ENCODE data around the gene FMO2.

GRCh38 chr1:171177261-171177660 lies 7.8 kb upstream of the FMO2 start:
- TF ChIP-seq ATF2 (IDR thresholded peaks at IDR 0.05; ENCODE audit: low read length): no peak
- TF ChIP-seq CTCF (IDR thresholded peaks at IDR 0.05; ENCODE audit: control extremely low read depth in 1 of 3, insufficient read depth in 1 of 3, low read depth in 1 of 3, low read length in 3 of 3): no peak
- TF ChIP-seq CHD2 (IDR thresholded peaks at IDR 0.05; ENCODE audit: low read length): no peak
- no peak for TF ChIP-seq FOSL1 (IDR thresholded peaks at IDR 0.05; ENCODE audit: insufficient read depth, low read depth, low read length)
- TF ChIP-seq POLR2A (IDR thresholded peaks at IDR 0.05; ENCODE audit: control extremely low read depth in 1 of 2, low read depth in 2 of 2, low read length in 2 of 2): no peak
- TF ChIP-seq POLR2AphosphoS5 (IDR thresholded peaks at IDR 0.05; ENCODE audit: low read depth, low read length): no peak
- TF ChIP-seq EP300 (IDR thresholded peaks at IDR 0.05; ENCODE audit: borderline replicate concordance in 1 of 2, low read depth in 2 of 2, low read length in 2 of 2): no peak
- TF ChIP-seq USF2 (IDR thresholded peaks at IDR 0.05; ENCODE audit: low read length): no peak
- no peak for TF ChIP-seq ATF3 (IDR thresholded peaks at IDR 0.05; ENCODE audit: insufficient read depth, low read depth, low read length)
- TF ChIP-seq MAX (IDR thresholded peaks at IDR 0.05): no peak
- TF ChIP-seq JUN (IDR thresholded peaks at IDR 0.05; ENCODE audit: low read depth, low read length): no peak

All from H1 (cell line).